ENCODE measurements around the gene PODN.

The PODN gene

DNA sequence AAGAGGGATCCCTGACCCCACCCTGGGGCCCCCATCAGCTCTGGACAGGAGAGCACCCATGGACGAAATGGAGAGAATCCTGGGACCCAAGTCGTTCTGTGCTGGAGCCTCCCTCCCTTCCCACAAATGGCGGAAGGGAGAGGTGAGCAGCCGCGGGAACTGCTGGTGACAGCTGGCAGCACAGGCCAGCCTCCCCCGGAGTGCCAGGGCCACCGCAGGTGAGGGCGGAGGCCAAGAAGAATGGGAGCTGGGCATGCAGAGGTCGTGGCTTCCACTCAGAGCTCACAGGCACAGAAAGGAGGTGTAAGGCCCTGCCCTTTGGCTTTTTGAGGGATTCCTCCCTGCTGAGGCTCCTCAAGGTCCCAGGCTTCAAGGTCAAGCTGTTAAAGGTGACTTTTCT, 55.8 kb downstream of the PODN start:
- no peak for TF ChIP-seq CTCF (IDR thresholded peaks at IDR 0.05; ENCODE audit: borderline replicate concordance, insufficient read depth, low read depth, low read length)

DNA sequence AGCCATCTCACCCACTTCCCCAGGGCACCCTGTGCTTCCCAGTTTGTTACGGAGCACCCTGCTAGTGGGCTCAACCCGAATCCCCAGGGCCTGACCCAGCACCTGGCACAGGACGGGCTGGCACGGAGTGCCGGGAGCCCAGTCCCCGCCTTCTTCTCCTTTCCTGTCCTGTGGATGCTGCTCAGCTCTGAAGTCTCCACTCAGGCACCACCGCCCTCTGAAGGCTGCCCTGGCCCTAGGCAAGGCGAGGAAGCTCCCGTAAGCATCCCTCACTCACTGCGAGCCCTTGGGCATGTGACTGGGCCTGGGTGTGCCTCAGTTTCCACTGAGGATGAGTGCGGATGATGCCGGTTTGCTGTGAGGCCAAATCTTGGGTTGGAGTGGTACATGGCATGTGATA, 58.6 kb downstream of the PODN start:
- H3K4me3 ChIP-seq (ENCODE audit: low read depth, low read length), result no peak overlapping the region
- TF ChIP-seq CTCF (IDR thresholded peaks at IDR 0.05; ENCODE audit: borderline replicate concordance, insufficient read depth, low read depth, low read length), result no peak

More for the DNA sequence above, 55.8 kb downstream of the PODN start:
- H3K4me3 ChIP-seq (ENCODE audit: low read depth, low read length), result no peak overlapping the region

- TF ChIP-seq CTCF (IDR thresholded peaks at IDR 0.05; ENCODE audit: borderline replicate concordance, insufficient read depth, low read depth, low read length), result no peak
- no peak overlapping the region for H3K4me3 ChIP-seq (ENCODE audit: low read depth, low read length)
Observed at GRCh38 chr1:53121319-53122172, 59.5 kb downstream of the PODN start.

DNA sequence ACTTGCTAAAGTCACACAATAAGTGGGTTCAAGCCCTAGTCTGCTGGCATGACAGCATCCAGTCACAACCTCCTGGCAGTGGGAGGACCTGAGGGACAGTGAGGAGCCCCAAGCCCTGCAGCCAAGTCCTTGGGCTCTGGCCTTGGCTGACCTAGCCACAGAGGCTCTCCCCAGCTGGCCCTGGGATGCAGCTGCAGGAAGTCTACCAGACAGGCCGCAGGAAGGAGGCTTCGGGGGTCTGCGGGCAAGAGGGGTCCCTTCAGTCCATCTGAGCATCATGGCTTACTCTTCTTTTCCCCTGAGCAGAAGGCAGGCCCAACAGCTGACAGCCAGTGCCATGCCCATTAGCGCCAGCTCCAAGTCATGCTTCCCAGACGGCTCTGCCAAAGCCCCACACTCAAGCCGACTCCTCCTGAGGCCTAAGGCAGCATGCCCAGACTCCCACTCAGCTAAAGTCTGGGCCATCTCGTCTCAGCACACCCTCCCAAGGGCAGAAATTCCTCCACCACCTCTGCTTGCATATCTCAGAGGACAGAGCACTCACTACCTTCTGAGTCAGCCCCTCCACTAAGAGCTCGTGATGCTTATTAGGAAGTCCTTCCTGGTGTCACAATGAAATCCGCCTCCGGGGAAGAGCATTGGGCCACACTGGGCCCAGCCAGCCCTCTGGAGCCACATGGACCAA, 60.3 kb downstream of the PODN start:
- no peak overlapping the region for H3K4me3 ChIP-seq (ENCODE audit: low read depth, low read length)

GRCh38 chr1:53122961-53123413, 61.0 kb downstream of the PODN start:
- no peak overlapping the region for H3K4me3 ChIP-seq (ENCODE audit: low read depth, low read length)
- no peak for TF ChIP-seq CTCF (IDR thresholded peaks at IDR 0.05; ENCODE audit: borderline replicate concordance, insufficient read depth, low read depth, low read length)

More for the DNA sequence above, 60.3 kb downstream of the PODN start:
- no peak for TF ChIP-seq CTCF (IDR thresholded peaks at IDR 0.05; ENCODE audit: borderline replicate concordance, insufficient read depth, low read depth, low read length)

- no peak overlapping the region for H3K4me3 ChIP-seq (ENCODE audit: low read depth, low read length)
- TF ChIP-seq CTCF (IDR thresholded peaks at IDR 0.05; ENCODE audit: borderline replicate concordance, insufficient read depth, low read depth, low read length), result no peak
Observed at GRCh38 chr1:53123453-53124140, 61.6 kb downstream of the PODN start.
